Measurements from ENCODE around the gene CLEC16A. TPM values are rescaled to one million over a fixed set of nuclear protein-coding genes. Genes with fewer than 3 reads are reported as not detected.

CLEC16A gene
- total RNA-seq, 1 donor from 2014 or later, result 19.8 TPM

GRCh38 chr16:11047939-11048800, 103.8 kb downstream of the CLEC16A start:
- TF ChIP-seq CTCF (IDR thresholded peaks at IDR 0.05; ENCODE audit: insufficient read depth, low read length, poor library complexity, severe bottlenecking), result no peak
- Histone ChIP-seq H3K4me3 (ENCODE audit: low read depth, low read length) (no peak overlapping the region), H3K27me3 (ENCODE audit: control insufficient read depth, insufficient read depth, low read length) (no peaks in the 10 kb centered on the region), H3K36me3 (ENCODE audit: control insufficient read depth, insufficient read depth, low read length) (no peaks in the 10 kb centered on the region)
- no peak for DNase-seq (ENCODE audit: low read depth)

- H3K27me3 ChIP-seq (ENCODE audit: control insufficient read depth, insufficient read depth, low read length), result no peaks in the 10 kb centered on the region
- TF ChIP-seq CTCF (IDR thresholded peaks at IDR 0.05; ENCODE audit: insufficient read depth, low read length, poor library complexity, severe bottlenecking), result no peak
- no peak overlapping the region for H3K4me3 ChIP-seq (ENCODE audit: low read depth, low read length)
- no peak for DNase-seq (ENCODE audit: low read depth)
- no peaks in the 10 kb centered on the region for H3K36me3 ChIP-seq (ENCODE audit: control insufficient read depth, insufficient read depth, low read length)
Observed at GRCh38 chr16:11049396-11050059, 105.2 kb downstream of the CLEC16A start.

- H3K27me3 ChIP-seq (ENCODE audit: control insufficient read depth, insufficient read depth, low read length), result no peaks in the 10 kb centered on the region
- H3K4me3 ChIP-seq (ENCODE audit: low read depth, low read length), result no peak overlapping the region
- H3K36me3 ChIP-seq (ENCODE audit: control insufficient read depth, insufficient read depth, low read length), result no peaks in the 10 kb centered on the region
- no peak for TF ChIP-seq CTCF (IDR thresholded peaks at IDR 0.05; ENCODE audit: insufficient read depth, low read length, poor library complexity, severe bottlenecking)
- no peak for DNase-seq (ENCODE audit: low read depth)
Observed at GRCh38 chr16:11050536-11050935, 106.2 kb downstream of the CLEC16A start.

- no peak overlapping the region for H3K4me3 ChIP-seq (ENCODE audit: low read depth, low read length)
- no peak for DNase-seq (ENCODE audit: low read depth)
- TF ChIP-seq CTCF (IDR thresholded peaks at IDR 0.05; ENCODE audit: insufficient read depth, low read length, poor library complexity, severe bottlenecking), result no peak
- no peaks in the 10 kb centered on the region for H3K27me3 ChIP-seq (ENCODE audit: control insufficient read depth, insufficient read depth, low read length)
- H3K36me3 ChIP-seq (ENCODE audit: control insufficient read depth, insufficient read depth, low read length), result no peaks in the 10 kb centered on the region
Observed at GRCh38 chr16:11050944-11051343, 106.6 kb downstream of the CLEC16A start.

GRCh38 chr16:11051430-11051829, 107.1 kb downstream of the CLEC16A start:
- TF ChIP-seq CTCF (IDR thresholded peaks at IDR 0.05; ENCODE audit: insufficient read depth, low read length, poor library complexity, severe bottlenecking), result no peak
- no peak overlapping the region for H3K4me3 ChIP-seq (ENCODE audit: low read depth, low read length)
- no peak for DNase-seq (ENCODE audit: low read depth)
- no peaks in the 10 kb centered on the region for H3K36me3 ChIP-seq (ENCODE audit: control insufficient read depth, insufficient read depth, low read length)
- no peaks in the 10 kb centered on the region for H3K27me3 ChIP-seq (ENCODE audit: control insufficient read depth, insufficient read depth, low read length)
